K562 (cell line): ENCODE data around the gene STX18. TPM values are rescaled to one million over a fixed set of nuclear protein-coding genes. Genes with fewer than 3 reads are reported as not detected.

Experiments used
- E2F5 ChIP-seq: sonication (generic); formaldehyde crosslinking; IDR thresholded peaks from 2 replicates; pipeline ENCODE4 v1.8.0; 2022; ENCODE audit warnings: mild to moderate bottlenecking, missing genetic modification reagents
- GATAD2B ChIP-seq: fragments of 450-650 bp; IDR thresholded peaks from 2 replicates; pipeline ENCODE4 v1.6.1; 2017; ENCODE audit warnings: mild to moderate bottlenecking, borderline replicate concordance
- IRF2 ChIP-seq: sonication (generic); formaldehyde crosslinking; IDR thresholded peaks from 2 replicates; pipeline ENCODE4 v1.8.1; 2022; ENCODE audit warnings: mild to moderate bottlenecking, missing genetic modification reagents
- KDM2B ChIP-seq: fragments of 250-450 bp; sonication (Bioruptor Pico); IDR thresholded peaks from 2 replicates; pipeline ENCODE4 v1.8.0; 2021; ENCODE audit warnings: mild to moderate bottlenecking, moderate library complexity
- MAX ChIP-seq: sonication (generic); formaldehyde crosslinking; IDR thresholded peaks from 2 replicates; pipeline ENCODE4 v1.9.0; 2022; ENCODE audit warnings: mild to moderate bottlenecking, missing genetic modification reagents
- MITF ChIP-seq: IDR thresholded peaks from 2 replicates; pipeline ENCODE4 v1.6.1; 2014; ENCODE audit warnings: antibody characterized with exemption
- NEUROD1 ChIP-seq: fragments of 150-350 bp; IDR thresholded peaks from 2 replicates; pipeline ENCODE4 v1.6.1; 2014; ENCODE audit warnings: borderline replicate concordance, low read length, low read depth; ENCODE audit not compliant: partially characterized antibody
- PRMT5 ChIP-seq: sonication (generic); formaldehyde crosslinking; IDR thresholded peaks from 2 replicates; pipeline ENCODE4 v1.5.0; 2020; ENCODE audit warnings: missing genetic modification reagents
- RHOXF2B ChIP-seq: fragments of 250-450 bp; sonication (Bioruptor Pico); conservative IDR thresholded peaks from 2 replicates; pipeline ENCODE4 v1.5.1; 2021
- SIN3B ChIP-seq: fragments of 450-650 bp; IDR thresholded peaks from 2 replicates; pipeline ENCODE4 v1.6.1; 2017; ENCODE audit warnings: low read depth, mild to moderate bottlenecking, moderate library complexity
- SREBF1 ChIP-seq: fragments of 150-350 bp; IDR thresholded peaks from 2 replicates; pipeline ENCODE4 v1.6.1; 2014; ENCODE audit warnings: antibody characterized with exemption, low read depth, low read length, borderline replicate concordance
- THAP7 ChIP-seq: fragments of 250-450 bp; sonication (Bioruptor Pico); IDR thresholded peaks from 2 replicates; pipeline ENCODE4 v1.5.0; 2021
- ZFP30 ChIP-seq: fragments of 250-450 bp; sonication (Bioruptor Pico); IDR thresholded peaks from 2 replicates; pipeline ENCODE4 v1.8.0; 2022; ENCODE audit warnings: moderate library complexity, mild to moderate bottlenecking, inconsistent platforms, borderline replicate concordance
- ZNF174 ChIP-seq: fragments of 250-450 bp; sonication (Bioruptor Pico); IDR thresholded peaks from 2 replicates; pipeline ENCODE4 v1.4.0; 2020; ENCODE audit warnings: mild to moderate bottlenecking
- ZNF318 ChIP-seq, 2 experiments: fragments of 450-650 bp; IDR thresholded peaks; 2 replicates each; pipeline ENCODE4 v1.6.1; 2016; ENCODE audit warnings: mild to moderate bottlenecking in 2 of 2, borderline replicate concordance in 1 of 2, low read depth in 1 of 2, moderate library complexity in 1 of 2
- polyA plus RNA-seq, 8 experiments: library from polyadenylated mRNA; depleted of rRNA in 4 of 8; stranded (reverse) in 5 of 8; unstranded in 3 of 8; fragments of >200 nt; fragmentation: Nextera tagmentation in 2 of 8; fragmentation: Illumina TruSeq in 1 of 8; extraction: Ambion mirVana in 2 of 8; extraction: Trizol in 1 of 8; gene quantifications; 2 replicates each; pipeline versions ENCODE4 v1.2.1 to v1.2.3, GENCODE V29; 2011 to 2014; ENCODE audit warnings: inconsistent platforms in 1 of 8, missing spikeins in 1 of 8
- total RNA-seq, 7 experiments: library from RNA; depleted of rRNA in 6 of 7; stranded (reverse); fragments of >200 nt in 6 of 7; fragmentation: Illumina TruSeq in 2 of 7; extraction: Trizol in 2 of 7; gene quantifications; 2 replicates each; pipeline versions ENCODE4 v1.2.1 to v1.2.3, GENCODE V29; 2011 to 2021; ENCODE audit warnings: low replicate concordance in 1 of 7

Gene STX18
- total and polyA plus RNA-seq, 9 of the 15 experiments (the other 6 are each of a cell fraction or from before 2014, with no cell fraction given): 6.2 to 41.7 (median 22.7) TPM

GRCh38 chr4:4541661-4542570, at the start of gene STX18 (continued):
- TF ChIP-seq MAX (CRISPR knock-in tag): peak; percentile 89
- TF ChIP-seq ZFP30 (CRISPR knock-in tag): no peak
- TF ChIP-seq RHOXF2B (CRISPR knock-in tag): no peak
- TF ChIP-seq SREBF1: no peak
- TF ChIP-seq THAP7 (CRISPR knock-in tag): peak; percentile 69; the same call in 1 of the 2 replicates
- 0 out of 2 replicates have a peak, but pooled peaks have one; percentile 16 for TF ChIP-seq MITF
- TF ChIP-seq PRMT5 (CRISPR knock-in tag): no peak
- peak; percentile 87 for TF ChIP-seq E2F5 (CRISPR knock-in tag)
- TF ChIP-seq IRF2 (CRISPR knock-in tag): no peak
- TF ChIP-seq ZNF318 (IDR thresholded peaks at IDR 0.05; ENCODE audit: borderline replicate concordance in 1 of 2, low read depth in 1 of 2): no peak
- peak; percentile 98 for TF ChIP-seq SIN3B
- TF ChIP-seq KDM2B (CRISPR knock-in tag): peak; percentile 92; the same call in 1 of the 2 replicates
- TF ChIP-seq NEUROD1: peak; percentile 93
- TF ChIP-seq GATAD2B: peak; percentile 50; the same call in 1 of the 2 replicates
- TF ChIP-seq ZNF174 (CRISPR knock-in tag): no peak
